Urinary bladder (tissue), 4 donors: ENCODE data around the gene NMRK2. TPM values are rescaled to one million over a fixed set of nuclear protein-coding genes. Genes with fewer than 3 reads are reported as not detected.
"Not testable (repeated sequence)": the region's sequence is repeated elsewhere in the genome, so short reads cannot be mapped to it uniquely, and the experiment has no call there.

Source experiments
- DNase-seq: peaks from one replicate; pipeline ENCODE4 v3.0.0-alpha.2; 2015; ENCODE audit errors: extremely low spot score
- H3K27ac ChIP-seq: one replicate; pipeline ENCODE4 v1.5.1; 2013; ENCODE audit warnings: low read depth, mild to moderate bottlenecking, moderate library complexity
- H3K36me3 ChIP-seq: one replicate; pipeline ENCODE4 v1.6.1; 2013; ENCODE audit warnings: mild to moderate bottlenecking, moderate library complexity; ENCODE audit not compliant: insufficient read depth
- H3K4me1 ChIP-seq: one replicate; pipeline ENCODE4 v1.6.1; 2013; ENCODE audit warnings: mild to moderate bottlenecking, moderate library complexity; ENCODE audit not compliant: insufficient read depth
- H3K4me3 ChIP-seq: one replicate; pipeline ENCODE4 v1.5.1; 2013; ENCODE audit warnings: low read depth, low read length
- WGBS: extraction: QIAGEN DNeasy Blood & Tissue Kit; methylation state at CpG from one replicate; pipeline ENCODE4 v1.1.7; 2013; 5-methylcytosine and 5-hydroxymethylcytosine counted together
- polyA plus RNA-seq: library from polyadenylated mRNA; stranded (reverse); fragments of 200-250 nt; gene quantifications from one replicate; pipeline ENCODE4 v1.2.3, GENCODE V29; 2013
- total RNA-seq: library from RNA; depleted of rRNA; stranded (reverse); fragments of >200 nt; gene quantifications from one replicate; pipeline ENCODE4 v1.2.3, GENCODE V29; 2014
- donor health status: healthy with polysubstance abuse.
- donor health status: healthy.

Gene NMRK2
- total and polyA plus RNA-seq, 2 donors: 0.67 to 1.3 TPM

DNA sequence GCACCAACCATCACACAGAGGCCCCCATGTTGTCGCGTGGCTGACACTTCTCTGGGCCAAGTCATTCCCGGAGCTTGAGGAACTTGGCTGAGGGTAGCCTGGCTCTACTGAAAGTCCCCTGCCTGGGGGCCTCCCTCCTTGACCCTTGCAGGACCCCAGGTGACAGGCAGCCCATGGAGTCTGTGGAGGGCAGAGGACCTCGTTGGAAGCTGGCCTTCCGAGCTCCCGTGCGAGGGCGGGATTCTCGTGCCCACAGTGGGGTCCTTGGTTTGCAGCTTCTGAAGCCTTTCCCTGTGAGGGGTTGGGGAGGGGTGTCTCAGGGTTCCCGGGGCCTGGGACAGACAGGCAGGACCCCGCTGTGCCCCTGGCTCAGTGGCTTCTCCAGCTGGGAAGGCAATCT is 16.4 kb downstream of the NMRK2 start:
- no peaks in the 10 kb centered on the region for H3K4me1 ChIP-seq
- 80% methylated on average over 11 of the region's 11 CpGs for WGBS
- H3K36me3 ChIP-seq: no peaks in the 10 kb centered on the region
- DNase-seq: no peak
- H3K4me3 ChIP-seq: no peak overlapping the region
- no peak overlapping the region for H3K27ac ChIP-seq

DNA sequence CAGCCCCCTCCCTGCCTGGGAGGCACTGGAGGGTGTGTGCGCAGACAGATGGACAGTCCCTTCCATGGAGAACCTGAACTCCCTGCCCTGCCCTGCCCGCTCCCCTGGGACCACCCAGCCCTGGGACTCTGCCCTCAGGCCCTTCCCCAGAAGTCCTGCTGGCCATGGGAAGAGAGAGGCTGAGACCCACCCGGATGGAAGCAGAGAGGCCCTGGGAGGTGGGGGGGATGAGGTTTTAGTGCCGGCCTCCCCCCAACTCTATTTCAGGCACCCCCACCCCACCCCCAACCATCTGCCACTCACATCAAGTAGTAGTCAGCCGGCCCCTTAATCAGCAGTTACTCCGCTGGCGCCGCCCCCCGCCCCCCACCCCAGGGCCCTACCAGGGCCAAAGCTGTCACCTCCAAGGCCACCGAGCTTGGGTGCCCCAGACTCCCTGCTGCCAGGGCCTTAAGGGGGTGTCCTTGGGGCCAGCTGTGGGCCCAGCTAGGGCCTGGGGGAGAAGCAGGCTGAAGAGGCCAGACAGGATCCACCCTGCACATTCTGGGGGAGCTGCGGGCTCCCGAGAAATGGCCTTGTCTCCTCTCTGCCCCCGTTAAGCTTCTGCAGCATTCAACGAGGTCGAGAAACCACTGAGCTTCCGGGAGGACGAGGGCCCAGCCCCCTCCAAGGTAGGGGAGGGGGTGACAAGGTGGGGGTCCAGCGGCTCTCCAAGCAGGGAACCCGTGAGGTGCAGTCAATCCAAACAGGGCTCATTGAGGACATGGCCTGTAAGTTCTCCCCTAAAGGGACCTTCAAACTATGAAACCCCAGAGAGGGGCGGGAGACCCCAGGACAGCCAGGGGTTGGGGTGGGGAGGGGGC is 17.4 kb downstream of the NMRK2 start:
- no peak overlapping the region for H3K27ac ChIP-seq
- no peak for DNase-seq
- H3K4me3 ChIP-seq: no peak overlapping the region
- 53% methylated on average over 20 of the region's 20 CpGs for WGBS
- no peaks in the 10 kb centered on the region for H3K4me1 ChIP-seq
- no peaks in the 10 kb centered on the region for H3K36me3 ChIP-seq

DNA sequence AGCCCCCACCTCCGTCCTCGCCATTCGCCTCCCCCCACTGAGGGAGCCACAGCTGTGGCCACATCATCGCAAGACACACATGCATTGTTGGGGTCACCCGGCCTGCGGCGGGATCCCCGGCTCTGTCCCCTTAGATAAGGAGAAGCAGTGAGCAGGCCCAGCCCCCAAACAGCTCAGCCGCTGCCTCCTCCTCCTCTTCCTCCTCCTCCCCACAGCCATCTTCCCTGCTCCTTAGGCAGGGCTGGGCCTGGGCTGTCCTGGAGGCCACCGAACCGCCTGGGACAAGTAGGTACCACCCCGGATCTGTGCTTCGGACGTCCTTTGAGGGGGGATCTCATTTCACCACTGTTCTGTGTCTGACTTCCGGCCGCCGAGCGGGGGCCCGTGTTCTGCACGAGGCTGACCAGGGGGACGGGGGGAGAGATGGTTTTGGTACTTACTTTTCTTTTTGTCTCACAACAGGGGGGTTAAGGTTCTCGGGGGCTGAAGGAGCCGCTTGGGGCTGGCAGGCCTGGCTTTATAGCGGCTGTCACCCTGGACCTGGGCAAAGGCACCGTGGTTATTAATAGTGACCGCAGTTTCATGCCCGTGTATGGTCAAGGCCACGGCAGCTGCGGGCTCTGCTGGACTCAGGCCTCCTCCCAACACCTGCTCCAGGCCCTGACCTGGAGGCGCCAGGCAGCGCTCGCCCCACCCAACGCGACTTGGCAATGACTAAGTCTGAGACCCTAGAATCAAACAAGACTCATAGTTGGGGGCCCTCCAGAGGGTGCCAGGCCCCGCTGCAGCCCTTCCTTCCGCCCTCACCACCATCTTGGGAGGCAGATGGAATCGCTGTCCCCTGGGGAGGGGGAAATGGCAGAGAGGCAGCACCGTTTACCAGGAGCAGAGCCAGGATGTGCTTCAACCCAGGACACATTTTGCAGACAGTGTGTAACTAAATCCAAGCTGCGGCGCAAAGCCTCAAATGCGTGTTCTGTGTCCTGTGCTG is 18.3 kb downstream of the NMRK2 start:
- DNase-seq: no peak

DNA sequence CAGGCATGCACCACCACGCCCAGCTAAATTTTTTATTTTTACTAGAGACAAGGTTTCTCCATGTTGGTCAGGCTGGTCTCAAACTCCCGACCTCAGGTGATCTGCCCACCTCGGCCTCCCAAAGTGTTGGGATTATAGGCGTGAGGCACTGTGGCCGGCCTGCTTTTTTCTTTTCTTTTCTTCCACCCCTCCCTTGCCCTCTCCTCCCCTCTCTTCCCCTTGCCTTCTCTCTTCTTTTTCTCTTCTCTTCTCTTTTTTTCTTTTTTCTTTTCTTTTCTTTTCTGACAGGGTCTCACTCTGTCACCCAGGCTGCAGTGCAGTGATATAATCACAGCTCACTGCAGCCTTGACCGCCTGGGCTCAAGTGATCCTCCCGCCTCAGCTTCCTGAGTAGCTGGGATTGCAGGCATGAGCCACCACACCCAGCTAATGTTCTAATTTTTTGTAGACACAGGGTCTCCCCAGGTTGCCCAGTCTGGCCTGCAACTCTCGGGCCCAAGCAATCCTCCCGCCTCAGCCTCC is 19.9 kb downstream of the NMRK2 start:
- H3K4me1 ChIP-seq, DNase-seq, H3K36me3 ChIP-seq, H3K27ac ChIP-seq, H3K4me3 ChIP-seq: not testable (repeated sequence)
- WGBS: 83% methylated on average over 9 of the region's 9 CpGs

More for the DNA sequence above, 18.3 kb downstream of the NMRK2 start:
- 26% methylated on average over 41 of the region's 41 CpGs for WGBS
- Histone ChIP-seq H3K4me1 (no peaks in the 10 kb centered on the region), H3K4me3 (no peak overlapping the region), H3K27ac (no peak overlapping the region), H3K36me3 (no peaks in the 10 kb centered on the region)

DNA sequence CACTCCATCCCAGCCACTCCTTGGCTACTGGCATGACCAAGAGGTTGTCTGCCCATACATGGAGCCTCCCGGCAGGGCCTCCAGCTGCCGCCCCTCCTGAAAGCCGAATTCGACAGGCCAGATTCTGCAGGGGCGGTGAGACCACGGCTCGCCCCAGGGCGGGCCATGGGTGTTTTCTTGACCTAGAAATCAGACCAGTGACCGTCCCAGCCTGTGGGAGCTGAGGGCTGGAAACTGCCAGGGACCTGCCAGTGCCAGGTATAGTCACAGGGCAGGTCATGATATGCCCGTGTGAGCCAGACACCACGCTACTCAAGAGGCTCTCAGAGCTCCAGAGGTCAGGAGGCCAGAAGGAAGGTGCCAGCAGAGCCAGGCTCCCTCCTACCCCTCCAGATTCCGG is 21.2 kb downstream of the NMRK2 start:
- no peak overlapping the region for H3K27ac ChIP-seq
- 77% methylated on average over 12 of the region's 12 CpGs for WGBS
- no peak overlapping the region for H3K4me3 ChIP-seq
- no peaks in the 10 kb centered on the region for H3K4me1 ChIP-seq
- H3K36me3 ChIP-seq: peaks cover 5% of the 10 kb centered on the region
- DNase-seq: no peak

DNA sequence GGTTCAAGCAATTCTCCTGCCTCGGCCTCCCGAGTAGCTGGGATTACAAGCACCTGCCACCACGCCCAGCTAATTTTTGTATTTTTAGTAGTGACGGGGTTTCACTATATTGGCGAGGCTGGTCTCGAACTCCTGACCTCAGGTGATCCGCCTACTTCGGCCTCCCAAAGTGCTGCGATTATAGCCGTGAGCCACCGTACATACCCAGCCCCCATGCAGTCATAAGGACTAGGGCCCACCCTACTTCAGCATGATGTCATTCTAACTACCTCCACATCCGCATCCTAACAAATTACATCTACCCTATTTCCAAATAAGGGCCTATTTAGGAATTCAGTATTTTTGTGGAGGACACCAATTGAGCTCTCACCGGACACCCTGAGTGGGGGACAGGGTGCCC is 22.4 kb downstream of the NMRK2 start:
- H3K4me1 ChIP-seq, H3K27ac ChIP-seq, H3K4me3 ChIP-seq, DNase-seq: not testable (repeated sequence)
- WGBS: 83% methylated on average over 13 of the region's 13 CpGs
- peaks cover 12% of the 10 kb centered on the region for H3K36me3 ChIP-seq

DNA sequence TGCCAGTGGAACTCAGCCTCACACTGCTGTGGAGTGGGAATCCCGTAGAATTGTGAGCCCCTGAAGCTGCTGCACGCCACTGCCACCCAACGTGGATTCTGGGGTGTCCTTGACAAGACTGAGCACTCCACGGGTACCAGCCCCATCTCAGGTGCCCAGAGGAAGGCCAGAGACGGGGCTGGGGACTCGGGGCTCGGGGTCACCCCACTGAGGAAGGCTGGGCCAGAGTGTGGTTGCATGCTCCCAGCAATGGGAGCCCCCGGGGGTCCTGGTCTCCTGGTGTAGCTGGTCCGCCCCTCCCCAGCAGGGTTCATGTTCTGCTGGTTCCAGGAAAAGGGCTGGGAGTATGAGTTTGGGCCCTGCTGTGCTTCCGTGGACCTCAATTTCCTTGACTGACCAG is 22.8 kb downstream of the NMRK2 start:
- no peak for DNase-seq
- Histone ChIP-seq H3K4me1 (no peaks in the 10 kb centered on the region), H3K36me3 (peaks cover 12% of the 10 kb centered on the region), H3K4me3 (no peak overlapping the region), H3K27ac (no peak overlapping the region)
- WGBS: 80% methylated on average over 10 of the region's 10 CpGs

DNA sequence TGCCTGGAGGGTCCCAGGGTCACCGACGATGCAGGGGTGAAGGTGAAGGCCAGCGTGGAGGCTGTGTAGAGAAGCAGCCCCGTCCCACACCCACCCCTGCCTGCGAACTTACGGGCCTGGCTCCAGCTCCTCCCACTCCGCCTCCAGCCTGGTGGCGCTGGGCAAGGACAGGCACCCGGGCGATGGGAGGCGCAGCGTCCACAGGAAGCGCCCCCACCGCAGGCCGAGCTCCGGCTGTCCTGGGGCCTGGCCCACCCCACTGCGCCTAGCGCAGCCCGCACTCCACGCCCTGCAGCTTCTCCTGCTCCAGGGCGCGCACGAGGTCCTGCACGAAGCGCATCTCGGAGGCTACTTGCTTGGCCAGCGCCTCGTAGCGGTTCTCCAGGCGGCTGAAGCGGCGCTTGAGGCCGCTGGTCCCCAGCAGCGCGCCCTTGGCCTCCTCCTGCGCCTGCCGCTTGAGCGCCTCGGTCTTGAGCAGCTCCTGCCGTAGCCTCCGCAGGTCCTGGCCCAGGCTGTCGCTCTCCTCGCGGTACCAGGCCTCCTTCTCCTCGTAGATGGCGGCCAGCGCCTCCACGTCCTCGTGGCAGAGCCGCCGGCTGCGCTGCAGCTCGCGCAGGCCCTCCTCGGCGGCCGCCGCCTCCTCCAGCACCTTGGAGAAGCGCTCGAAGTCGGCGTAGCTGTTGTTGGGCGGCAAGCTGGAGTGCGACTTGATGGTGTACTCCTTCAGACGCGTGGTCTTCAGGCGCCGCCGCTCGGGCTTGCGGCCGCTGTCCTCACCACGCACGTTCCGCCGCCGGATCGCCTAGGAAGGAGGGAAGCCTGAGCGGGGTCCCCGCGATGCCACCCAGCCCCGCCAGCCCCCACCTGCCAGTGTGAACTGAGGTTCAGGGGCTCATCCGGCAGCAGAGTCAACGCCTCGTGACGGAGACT is 26.2 kb downstream of the NMRK2 start:
- Histone ChIP-seq H3K36me3 (peaks cover 19% of the 10 kb centered on the region), H3K4me1 (no peaks in the 10 kb centered on the region), H3K27ac (no peak overlapping the region), H3K4me3 (no peak overlapping the region)
- no peak for DNase-seq
- 95% methylated on average over 86 of the region's 86 CpGs for WGBS

DNA sequence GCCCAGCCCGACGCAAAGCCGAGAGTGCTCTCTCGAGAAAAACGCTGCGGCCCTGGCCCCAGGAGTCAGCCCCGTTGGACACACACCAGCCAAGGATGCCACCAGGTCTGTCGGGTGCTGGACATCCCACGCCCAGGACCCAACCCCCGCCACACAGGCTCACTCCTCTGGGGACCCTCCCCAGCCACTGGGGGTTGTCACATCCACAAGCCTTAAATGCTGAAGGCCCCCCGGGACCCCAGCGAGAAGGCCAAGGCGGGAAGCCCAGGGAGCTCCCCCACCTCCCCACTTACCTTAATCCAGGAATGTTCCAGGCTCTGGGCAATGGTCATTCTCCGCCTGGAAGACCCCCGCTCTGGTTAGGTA is 26.9 kb downstream of the NMRK2 start:
- Histone ChIP-seq H3K4me3 (no peak overlapping the region), H3K4me1 (no peaks in the 10 kb centered on the region), H3K36me3 (peaks cover 19% of the 10 kb centered on the region), H3K27ac (no peak overlapping the region)
- no peak for DNase-seq
- WGBS: 94% methylated on average over 15 of the region's 15 CpGs

DNA sequence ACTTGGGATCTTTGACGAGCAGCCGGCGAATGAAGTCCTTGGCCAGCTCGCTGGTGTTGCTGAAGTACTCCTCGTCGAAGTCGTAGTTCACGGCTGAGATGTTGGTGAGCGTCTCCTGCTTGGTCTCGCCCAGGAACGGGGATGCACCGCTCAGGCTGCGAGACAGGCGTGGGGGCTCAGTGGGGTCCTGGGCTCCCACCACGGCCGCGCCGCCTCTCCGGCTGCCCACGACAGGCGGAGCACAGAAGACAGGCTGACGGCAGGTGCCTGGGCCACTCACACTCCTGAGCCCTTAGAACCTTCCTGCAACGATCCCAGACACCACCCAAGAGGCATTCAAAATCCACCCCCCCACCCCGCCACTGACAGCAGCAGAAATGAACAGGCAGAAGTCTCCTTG is 28.1 kb downstream of the NMRK2 start:
- Histone ChIP-seq H3K4me3 (no peak overlapping the region), H3K36me3 (peaks cover 19% of the 10 kb centered on the region), H3K4me1 (no peaks in the 10 kb centered on the region), H3K27ac (no peak overlapping the region)
- 94% methylated on average over 24 of the region's 24 CpGs for WGBS
- DNase-seq: no peak

DNA sequence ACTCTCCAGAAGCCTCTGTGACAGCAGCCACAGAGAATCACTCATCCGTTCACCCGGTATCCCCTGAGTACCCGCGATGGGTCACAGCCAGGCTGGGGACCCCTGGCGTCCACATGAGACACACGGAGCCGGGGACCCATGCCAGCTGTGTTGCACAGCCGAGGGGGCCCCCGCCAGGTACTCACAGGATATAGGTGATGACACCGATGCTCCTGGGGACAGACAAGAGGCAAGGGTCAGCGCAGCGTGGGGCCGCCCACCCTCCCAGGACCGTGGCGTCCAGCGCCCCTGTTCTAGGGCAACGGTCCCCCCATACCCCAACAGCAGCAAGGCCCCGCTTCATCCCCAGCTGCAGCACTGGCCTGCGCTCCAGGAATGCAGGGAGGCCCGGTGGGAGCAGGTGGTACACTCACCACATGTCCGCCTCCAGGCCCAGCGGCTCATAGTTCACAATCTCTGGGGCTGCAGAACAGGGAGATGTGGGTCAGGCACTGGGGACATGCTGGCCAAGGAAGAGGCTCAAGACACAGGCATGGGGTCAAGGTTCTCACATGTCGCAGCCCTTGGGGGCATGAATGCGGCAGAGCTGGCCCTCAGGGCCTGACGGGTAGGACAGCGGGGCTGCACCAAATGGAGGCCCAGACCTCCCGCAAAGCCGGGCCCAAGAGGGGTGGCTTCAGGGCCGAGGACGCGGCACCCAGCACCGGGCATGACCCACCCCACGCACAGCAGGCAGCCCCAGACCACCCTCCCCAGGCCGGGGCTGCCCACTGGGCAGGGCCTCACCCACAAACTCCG is 30.8 kb downstream of the NMRK2 start:
- DNase-seq: no peak
- H3K27ac ChIP-seq: no peak overlapping the region
- H3K4me3 ChIP-seq: no peak overlapping the region
- no peaks in the 10 kb centered on the region for H3K4me1 ChIP-seq
- peaks cover 14% of the 10 kb centered on the region for H3K36me3 ChIP-seq
- WGBS: 92% methylated on average over 35 of the region's 35 CpGs
